ENCODE measurements around the gene SMARCD1. TPM values are rescaled to one million over a fixed set of nuclear protein-coding genes. Genes with fewer than 3 reads are reported as not detected.

Gene SMARCD1
- total RNA-seq, 1 donor from 2014 or later: 71.5 TPM

DNA sequence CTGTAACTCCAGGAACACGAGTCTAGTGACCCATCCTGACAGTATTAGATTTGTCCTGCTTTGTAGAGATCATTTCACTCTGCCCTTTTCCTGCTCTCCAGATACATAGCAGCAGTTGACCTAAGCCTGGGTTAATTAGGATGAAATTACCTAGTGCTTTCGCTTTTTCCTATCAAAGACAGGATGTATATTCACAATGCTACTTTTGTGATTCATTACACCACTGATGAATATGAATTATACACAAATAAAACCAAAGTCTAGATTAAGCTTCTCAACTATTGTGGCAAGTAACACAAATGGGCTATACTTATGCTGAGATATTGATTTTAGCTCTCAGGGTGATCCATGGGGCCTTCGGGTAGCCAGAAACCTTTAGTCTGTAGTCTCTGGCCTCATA lies 64.2 kb downstream of the SMARCD1 start:
- intact Hi-C loops (cut with micrococcal nuclease): loop anchor here (1.0 to 5.0 kb wide), 2 partner anchors 11 to 33 kb away; no protein-coding TSS in a partner anchor
- peaks cover 29% of the 10 kb centered on the region for H3K4me1 Mint-ChIP-seq (ENCODE audit: low read depth)
- H3K9me3 Mint-ChIP-seq: no peaks in the 10 kb centered on the region
- H3K27me3 Mint-ChIP-seq (ENCODE audit: low read depth): no peaks in the 10 kb centered on the region
- H3K36me3 Mint-ChIP-seq (ENCODE audit: low read depth): peaks cover 25% of the 10 kb centered on the region
- no peak overlapping the region for H3K4me3 Mint-ChIP-seq (ENCODE audit: low read depth)
- no peak for DNase-seq (ENCODE audit: low spot score)
- peak overlapping the region; percentile 22 for H3K27ac Mint-ChIP-seq

Other genes starting within 250 kb of the SMARCD1 start
- gene BCDIN3D, start 242.2 kb upstream of the SMARCD1 start, total RNA-seq: 3.8 and 4.2 TPM in 2 replicates
- gene FAIM2, start 181.4 kb upstream of the SMARCD1 start, total RNA-seq: 0.05 and 0.23 TPM in 2 replicates
- gene AQP2, start 134.6 kb upstream of the SMARCD1 start, total RNA-seq: not detected in 2 replicates
- gene AQP5, start 123.5 kb upstream of the SMARCD1 start, total RNA-seq: not detected in 2 replicates
- gene AQP6, start 112.4 kb upstream of the SMARCD1 start, total RNA-seq: not detected in 2 replicates
- 77.8 and 82.8 TPM in 2 replicates for gene RACGAP1, start 59.8 kb upstream of the SMARCD1 start, total RNA-seq
- 20.4 and 20.7 TPM in 2 replicates for gene ASIC1, start 27.7 kb upstream of the SMARCD1 start, total RNA-seq
- 0.76 and 0.87 TPM in 2 replicates for gene GPD1, start 18.7 kb downstream of the SMARCD1 start, total RNA-seq
- gene COX14, start 26.9 kb downstream of the SMARCD1 start, total RNA-seq: 38.1 and 43.5 TPM in 2 replicates
- gene CERS5, start 82.0 kb downstream of the SMARCD1 start, total RNA-seq: 114 and 115 TPM in 2 replicates
- gene LIMA1, start 198.2 kb downstream of the SMARCD1 start, total RNA-seq: 331 and 333 TPM in 2 replicates